ENCODE measurements around the gene CHMP5.

The CHMP5 gene

DNA sequence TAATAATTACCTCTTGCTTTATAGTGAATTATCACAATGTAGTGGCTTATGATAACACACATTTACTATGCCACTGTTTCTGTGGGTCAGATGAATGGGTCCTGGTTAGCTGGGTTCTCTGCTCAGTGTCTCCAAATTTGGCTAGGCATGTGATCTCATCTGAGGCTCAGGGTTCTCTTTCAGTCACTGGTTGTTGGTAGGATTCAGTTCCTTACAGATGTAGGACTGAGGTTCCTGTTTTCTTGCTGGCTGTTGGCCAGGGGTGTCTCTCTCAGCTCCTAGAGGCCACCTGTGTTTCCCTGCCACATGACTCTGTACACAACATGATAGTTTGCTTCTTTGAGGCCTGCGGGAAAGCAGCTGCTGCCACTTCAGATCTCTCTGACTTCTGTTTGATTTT lies 32.6 kb downstream of the CHMP5 start:
- DNase-seq (ENCODE audit: extremely low read depth, low read depth): no peak
- TF ChIP-seq, protein P1, sequence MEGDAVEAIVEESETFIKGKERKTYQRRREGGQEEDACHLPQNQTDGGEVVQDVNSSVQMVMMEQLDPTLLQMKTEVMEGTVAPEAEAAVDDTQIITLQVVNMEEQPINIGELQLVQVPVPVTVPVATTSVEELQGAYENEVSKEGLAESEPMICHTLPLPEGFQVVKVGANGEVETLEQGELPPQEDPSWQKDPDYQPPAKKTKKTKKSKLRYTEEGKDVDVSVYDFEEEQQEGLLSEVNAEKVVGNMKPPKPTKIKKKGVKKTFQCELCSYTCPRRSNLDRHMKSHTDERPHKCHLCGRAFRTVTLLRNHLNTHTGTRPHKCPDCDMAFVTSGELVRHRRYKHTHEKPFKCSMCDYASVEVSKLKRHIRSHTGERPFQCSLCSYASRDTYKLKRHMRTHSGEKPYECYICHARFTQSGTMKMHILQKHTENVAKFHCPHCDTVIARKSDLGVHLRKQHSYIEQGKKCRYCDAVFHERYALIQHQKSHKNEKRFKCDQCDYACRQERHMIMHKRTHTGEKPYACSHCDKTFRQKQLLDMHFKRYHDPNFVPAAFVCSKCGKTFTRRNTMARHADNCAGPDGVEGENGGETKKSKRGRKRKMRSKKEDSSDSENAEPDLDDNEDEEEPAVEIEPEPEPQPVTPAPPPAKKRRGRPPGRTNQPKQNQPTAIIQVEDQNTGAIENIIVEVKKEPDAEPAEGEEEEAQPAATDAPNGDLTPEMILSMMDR (IDR thresholded peaks at IDR 0.05; ENCODE audit: low read depth, low read length): no peak

GRCh38 chr9:33300546-33300945 lies 35.7 kb downstream of the CHMP5 start:
- no peak for DNase-seq (ENCODE audit: extremely low read depth, low read depth)
- TF ChIP-seq, protein P1 (IDR thresholded peaks at IDR 0.05; ENCODE audit: low read depth, low read length): no peak

DNA sequence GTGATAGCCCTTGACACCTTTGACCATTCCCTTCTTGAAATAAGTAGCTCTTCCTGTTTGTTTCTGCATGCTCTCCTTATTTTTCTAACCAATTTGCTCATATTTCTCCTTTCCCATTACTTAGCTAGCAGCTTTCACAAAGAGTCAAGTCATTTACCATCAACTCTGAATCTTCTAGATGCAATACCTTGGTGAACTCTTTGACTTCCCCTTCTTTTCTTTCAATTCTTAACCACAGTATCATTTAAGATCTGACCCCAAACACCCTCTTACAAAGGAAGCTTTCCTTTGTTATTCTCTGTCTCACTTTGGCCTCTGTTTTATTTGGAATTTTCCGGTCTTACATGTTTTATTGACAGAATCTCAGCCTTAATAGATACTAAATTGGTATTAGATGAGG lies 39.5 kb downstream of the CHMP5 start:
- no peak for DNase-seq (ENCODE audit: extremely low read depth, low read depth)
- TF ChIP-seq, protein P1 (IDR thresholded peaks at IDR 0.05; ENCODE audit: low read depth, low read length): no peak

GRCh38 chr9:33306037-33306436 lies 41.2 kb downstream of the CHMP5 start:
- TF ChIP-seq, protein P1 (IDR thresholded peaks at IDR 0.05; ENCODE audit: low read depth, low read length): no peak
- no peak for DNase-seq (ENCODE audit: extremely low read depth, low read depth)

GRCh38 chr9:33307067-33307466 lies 42.2 kb downstream of the CHMP5 start:
- no peak for DNase-seq (ENCODE audit: extremely low read depth, low read depth)
- TF ChIP-seq, protein P1 (IDR thresholded peaks at IDR 0.05; ENCODE audit: low read depth, low read length): no peak

- TF ChIP-seq, protein P1 (IDR thresholded peaks at IDR 0.05; ENCODE audit: low read depth, low read length): no peak
- DNase-seq (ENCODE audit: extremely low read depth, low read depth): no peak
Observed at GRCh38 chr9:33309903-33310302, 45.1 kb downstream of the CHMP5 start.

DNA sequence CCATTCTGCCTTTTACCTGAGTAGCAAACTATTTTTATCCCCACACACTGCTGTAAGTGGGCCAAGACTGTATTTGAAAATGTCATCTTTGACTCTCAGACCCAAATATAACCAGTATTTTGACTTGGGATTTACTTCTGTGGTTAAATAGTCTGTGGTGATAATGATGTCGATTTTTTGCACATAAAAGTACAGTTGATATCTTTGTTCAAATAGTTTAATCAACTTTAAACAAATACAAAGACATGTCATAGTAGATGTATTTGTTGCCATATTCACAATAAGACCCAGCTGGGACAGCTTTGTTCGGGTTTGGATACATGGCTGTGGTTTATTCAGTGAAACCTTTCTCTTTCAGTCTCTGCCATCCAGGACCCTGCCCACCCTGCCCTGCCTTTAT lies 45.9 kb downstream of the CHMP5 start:
- TF ChIP-seq, protein P1 (IDR thresholded peaks at IDR 0.05; ENCODE audit: low read depth, low read length): no peak
- no peak for DNase-seq (ENCODE audit: extremely low read depth, low read depth)
